NCI-H82 (cell line): ENCODE data around the gene UNC119B.
A peak's percentile ranks its signal among the peaks of the same experiment; 100 is the strongest.

Experiments
- DNase-seq: peaks from one replicate; lab custom pipeline; 2025; lab: John Stamatoyannopoulos, UW

UNC119B gene

DNA sequence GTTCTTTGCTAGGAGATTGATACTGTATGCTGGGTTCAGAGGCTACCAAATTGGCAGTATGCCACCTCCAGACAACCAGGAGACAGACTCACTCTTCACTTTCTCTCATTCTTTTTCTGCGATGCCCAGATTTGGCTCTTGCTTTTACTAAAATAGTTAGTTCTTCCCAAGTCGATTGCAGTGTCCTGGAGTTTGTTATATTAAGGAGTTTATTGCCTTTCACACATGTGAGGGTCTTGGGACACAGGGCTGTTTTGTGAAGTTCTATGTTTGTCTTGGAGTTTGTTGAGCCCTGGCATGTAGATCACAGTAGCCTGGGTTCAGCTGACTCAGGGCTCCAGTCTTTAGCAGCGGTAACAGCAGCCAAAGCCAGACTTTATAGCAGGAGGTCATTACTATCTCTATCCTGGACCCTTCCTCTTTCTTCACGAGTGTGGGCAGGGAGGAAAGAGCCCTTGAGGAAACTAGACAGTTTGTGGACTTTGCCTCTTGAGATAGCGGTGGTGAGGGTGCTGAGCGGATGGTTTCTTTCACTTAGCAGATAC is 21.7 kb upstream of the UNC119B start:
- DNase-seq, result no peak

DNA sequence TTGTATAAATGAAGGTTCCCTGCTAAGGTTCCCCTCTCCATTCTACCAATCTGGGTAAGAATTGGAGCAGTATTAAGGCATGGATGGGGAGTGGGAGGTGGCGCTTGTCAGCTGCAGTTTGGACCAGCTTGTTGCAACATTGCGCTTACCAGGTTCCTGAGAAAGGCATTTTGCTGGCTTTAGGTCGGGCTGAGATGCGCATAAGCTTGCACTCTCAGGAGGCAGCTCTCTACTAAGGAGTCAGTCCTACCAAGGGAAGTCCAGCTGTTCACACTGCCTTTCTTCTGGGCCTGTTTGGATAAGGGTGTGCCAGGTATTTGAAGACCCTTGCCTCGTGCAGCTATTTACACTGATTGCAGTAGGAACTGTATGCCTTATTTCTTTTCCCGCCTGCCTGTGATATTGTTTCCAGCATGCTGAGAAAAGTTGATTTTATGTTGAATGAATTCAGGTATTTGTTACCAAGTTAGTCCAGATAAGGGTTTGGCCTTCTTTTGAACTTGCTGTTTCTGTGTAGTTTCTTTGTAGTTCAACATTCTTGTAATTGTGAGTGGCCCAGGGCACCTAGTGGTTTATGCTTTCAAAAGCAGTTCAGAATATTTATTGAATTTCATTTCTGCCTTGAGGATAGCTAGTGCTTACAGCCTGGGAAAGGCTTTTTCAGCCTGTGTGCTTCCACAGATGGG is 20.7 kb upstream of the UNC119B start:
- no peak for DNase-seq

DNA sequence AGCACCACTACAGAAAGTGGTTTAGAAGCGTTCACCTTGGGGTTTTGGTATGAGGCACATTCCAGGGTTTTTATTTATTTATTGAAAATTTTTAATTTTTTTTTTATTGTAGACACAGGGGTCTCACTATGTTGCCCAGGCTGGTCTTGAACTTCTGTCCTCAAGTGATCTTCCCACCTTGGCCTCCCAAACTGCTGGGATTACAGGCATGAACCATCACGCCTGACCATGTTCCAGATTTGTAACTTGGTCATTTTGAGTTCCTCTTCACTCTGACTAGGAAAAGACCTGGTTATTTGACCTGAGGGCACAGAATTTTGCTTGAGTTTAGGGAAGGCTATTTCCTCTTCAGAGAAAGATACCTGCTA is 20.2 kb upstream of the UNC119B start:
- no peak for DNase-seq

DNA sequence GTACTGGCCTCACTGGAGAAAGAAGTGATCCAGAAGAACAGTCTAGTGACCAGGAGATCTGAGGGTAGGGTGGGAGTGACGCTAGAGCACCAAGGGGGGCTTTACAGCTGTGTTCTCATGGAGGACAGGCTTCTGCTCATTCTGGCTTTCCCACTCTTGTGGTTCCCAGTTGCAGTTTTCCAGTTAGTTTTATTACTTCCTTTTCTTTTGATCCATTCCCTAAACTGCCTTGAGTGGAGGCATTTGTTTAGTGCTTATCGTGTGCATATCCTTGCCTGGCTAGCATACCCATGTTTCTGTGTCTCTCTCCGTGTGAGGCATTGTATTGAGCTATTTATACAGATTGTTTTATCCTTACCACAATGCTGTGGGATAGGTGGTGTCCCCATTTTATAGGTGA is 19.3 kb upstream of the UNC119B start:
- no peak for DNase-seq

DNA sequence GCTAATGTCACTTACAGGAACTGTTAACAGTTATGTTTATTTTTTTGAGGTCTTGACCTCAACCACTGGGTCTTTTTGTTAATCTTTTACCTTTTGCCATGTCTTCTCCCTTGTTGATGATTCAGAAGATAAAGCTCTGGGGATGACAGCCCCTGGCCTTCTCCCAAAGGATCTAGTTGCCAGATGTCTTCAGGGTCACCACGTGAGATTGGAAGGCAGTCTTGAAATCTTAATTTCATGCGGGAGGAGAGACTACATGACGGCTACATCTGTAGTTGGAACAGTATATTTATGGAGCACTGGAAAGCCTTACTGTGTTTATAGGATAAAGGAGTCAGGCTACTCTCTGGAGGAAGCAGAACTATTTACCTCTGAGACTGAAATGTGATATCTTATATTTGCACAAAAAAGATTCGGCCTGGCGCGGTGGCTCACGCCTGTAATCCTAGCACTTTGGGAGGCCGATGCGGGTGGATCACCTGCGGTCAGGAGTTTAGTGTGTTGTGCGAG is 17.7 kb upstream of the UNC119B start:
- DNase-seq, result peak; percentile 12

DNA sequence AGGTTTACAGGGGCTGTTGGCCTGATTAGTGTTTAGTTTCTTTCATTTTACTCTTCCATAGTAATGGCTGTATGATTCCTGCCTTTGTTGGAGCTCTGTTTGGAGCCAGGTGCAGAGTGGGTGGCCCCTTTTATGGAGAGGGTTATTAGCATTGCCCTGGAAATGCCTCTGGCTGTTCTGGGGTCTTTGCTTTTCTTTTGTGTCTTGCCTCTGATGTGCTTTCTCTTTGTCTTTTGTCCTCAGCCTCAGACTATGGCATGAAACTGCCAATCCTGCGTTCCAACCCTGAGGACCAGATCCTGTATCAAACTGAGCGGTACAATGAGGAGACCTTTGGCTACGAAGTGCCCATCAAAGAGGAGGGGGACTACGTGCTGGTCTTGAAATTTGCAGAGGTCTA is 16.4 kb upstream of the UNC119B start:
- no peak for DNase-seq

DNA sequence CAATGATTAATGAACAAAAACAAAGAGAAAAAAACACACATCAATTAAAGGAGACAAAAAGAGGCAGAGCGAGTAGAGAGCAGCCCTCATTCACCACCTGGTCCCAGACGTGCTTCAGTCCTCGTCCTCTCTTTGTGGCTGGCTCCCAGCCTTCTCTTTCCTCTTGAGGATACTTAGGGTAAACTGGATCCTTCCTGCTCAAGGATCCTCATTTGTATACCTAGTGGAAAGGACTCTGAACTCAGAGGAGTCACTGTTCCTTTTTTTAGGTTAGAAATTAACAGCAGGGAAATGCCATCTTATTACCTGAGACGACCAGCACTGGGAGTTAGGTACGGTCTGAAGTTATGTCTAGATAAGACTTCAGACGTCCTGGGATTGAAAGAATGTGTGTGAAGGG is 13.6 kb upstream of the UNC119B start:
- DNase-seq, result no peak

DNA sequence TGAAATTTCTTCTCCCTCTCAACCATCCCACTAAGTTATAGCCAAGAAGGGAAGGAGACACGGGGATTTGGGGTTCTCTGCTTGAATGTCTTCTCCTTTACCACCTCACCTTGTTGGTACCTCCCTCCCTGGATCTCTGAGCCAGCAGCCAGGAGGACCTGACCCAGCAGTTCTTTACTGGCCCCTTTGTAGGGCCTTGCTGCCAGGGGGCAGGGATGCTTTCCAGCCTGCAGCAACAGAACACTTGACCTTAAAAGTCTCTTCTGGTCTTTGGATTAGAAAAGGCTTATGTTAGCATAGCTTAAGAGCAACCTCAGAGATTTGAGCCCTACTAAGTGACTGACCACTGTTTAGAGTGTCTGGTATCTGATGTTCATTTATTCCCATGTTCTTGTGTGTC is 12.9 kb upstream of the UNC119B start:
- DNase-seq, result no peak

DNA sequence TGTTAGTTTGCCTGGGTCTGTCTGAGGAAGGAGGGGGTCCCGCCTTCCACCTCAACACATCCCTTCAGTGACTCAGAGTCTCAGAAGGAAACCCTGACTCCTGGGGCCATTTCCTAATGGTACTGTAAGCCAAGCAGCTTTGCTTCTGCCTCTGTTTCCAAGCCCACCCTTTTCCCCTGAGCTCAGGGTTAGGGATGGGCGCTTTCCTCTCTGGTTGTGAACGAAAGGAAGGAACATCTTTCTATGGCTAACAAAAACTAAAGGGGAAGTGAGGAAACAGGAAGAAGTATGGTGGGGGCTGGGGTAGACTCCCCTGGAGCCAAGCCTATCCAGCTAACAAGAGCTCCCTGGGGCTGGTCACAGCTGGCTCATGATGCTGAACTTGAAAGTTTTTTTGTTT is 11.6 kb upstream of the UNC119B start:
- no peak for DNase-seq

DNA sequence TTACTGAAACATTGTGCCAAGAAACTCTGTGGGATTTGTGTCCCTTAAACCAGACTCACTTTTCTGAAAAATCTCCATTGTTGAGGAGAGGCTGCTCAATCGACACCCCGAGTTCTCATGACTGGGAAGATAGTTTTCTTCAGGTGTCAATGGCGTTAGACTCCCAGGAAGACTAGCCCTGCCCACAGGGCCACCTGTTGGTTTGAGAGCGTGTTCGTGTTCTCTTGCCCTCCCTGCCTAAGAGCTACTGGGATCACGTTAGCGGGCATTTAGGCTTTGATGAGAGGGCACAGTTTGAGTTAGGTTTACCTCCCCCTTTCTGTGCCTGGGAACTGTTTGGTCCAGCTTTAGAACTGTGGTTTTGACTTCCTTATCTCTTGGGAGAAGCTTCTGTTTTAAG is 10.7 kb upstream of the UNC119B start:
- DNase-seq, result no peak

DNA sequence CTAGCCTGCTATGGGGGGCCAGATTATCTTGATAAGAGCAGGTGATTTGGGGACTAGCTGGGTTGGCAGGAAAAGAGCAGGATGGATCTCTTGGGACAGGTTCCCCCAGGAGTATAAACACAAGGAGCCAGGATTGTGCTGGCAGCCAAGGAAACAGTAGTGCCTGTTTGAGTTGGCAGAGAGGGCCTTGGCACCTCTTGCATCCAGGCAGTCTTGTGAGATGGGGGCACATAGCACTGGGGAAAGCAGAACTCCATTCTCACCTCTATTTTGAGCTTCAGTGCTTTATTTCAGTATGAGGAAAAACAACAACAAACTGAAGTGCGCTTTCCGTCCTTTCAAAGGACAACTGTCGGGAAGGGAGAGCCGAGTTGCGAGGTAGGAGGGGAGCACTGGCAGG is 9.4 kb upstream of the UNC119B start:
- no peak for DNase-seq

DNA sequence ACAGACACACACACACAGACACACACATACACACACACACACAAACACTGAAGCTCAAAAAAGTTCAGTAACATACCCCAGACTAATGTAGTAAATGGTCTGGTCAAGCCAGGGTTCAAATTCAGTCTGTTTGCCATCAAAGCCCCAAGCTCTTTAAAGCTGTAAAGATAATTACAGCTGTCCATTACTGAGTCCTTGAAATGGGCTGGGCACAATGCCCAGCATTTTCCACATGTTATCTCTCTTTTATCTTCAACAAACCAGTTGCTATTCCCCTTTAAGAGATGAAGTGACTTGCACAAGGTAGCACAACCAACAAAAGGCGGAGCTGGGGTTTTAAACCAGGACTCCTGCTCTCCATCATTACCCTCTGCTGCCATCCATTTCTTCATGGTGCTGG is 7.6 kb upstream of the UNC119B start:
- no peak for DNase-seq

DNA sequence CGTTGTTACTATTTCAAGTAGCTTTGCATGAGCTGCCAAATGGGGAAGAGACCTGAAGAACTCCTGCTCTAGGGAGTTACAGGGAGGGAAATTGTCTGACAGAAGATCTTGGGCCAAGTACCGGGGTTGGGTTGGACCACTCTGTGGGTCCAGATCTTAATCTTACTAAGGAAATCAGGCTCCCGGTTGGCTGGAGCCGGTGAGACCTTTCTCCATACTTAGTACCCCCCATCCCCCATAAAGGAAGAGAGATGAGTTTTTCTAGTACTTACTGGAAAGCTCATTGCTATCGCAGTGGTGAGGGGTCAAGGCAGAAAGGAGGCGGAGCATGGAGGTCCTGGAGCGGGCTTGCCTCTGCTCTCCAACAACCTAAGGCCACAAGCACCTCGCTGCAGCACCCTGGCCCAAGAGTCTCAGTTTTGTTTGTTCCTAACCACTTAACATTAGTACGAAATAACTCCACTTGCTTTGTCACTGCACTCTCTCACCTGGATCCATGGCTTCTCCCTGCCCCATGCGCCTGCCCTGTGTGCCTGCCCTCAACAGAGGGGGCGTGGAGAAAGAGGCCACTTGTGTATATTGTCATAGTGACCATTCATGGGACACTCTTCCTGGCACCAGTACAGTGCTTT is 6.8 kb upstream of the UNC119B start:
- DNase-seq, result no peak

DNA sequence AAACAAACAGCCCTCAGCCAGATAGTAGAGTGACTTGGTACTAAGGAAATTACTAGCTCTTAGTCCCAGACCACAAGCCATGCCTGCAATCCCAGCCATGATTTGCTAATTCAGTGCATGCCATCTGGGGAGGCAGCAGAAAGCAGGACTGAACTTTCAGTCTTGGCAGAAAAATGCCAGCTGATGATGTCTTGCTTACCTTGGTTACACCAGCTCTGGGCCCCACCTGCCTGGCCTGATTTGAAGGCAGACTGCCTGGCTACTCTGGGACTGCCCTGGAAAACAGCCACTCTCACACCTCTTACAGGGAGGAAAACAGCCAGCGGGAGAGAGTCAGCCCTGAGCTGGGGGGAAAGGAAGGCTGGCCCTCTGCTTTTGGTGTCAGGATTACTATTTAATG is 4.6 kb upstream of the UNC119B start:
- no peak for DNase-seq

DNA sequence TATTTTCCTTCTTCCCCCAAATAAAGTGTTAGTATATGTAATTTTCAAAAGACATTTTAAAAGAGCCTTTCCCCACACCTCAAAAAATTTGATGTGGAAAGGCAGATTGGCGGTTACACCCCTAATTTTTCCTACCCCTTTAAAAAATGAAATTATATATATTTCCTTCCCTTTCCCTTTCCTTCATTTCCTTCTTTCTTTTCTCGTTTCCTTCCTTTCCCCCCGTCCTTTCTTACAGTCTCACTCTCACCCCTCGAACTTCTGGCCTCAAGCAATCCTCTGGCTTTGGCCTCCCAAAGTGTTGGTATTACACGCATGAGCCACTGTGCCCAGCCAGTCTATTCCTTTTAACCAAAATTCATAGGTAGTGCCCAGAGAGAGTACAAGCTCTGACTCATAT is 4.2 kb upstream of the UNC119B start:
- DNase-seq, result no peak

DNA sequence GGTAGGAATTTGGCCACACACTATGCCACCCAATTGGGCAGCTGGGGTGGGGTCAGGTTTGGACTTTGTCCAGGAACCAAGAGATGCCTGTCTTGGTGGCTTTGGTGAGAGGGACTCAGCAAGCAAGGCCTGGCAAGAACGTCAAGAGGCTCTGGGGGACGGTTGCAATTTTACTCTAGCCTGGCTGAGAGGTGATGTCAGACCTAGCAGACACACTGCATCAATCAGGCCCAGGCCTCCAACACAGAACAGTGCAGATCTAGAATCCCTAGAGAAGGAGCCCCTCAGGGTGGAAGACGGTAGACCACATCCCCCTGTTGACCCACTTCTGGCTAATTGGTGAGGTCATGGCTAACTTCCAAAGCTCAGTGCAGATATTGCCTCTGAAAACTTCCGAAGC is 1.6 kb upstream of the UNC119B start:
- no peak for DNase-seq

DNA sequence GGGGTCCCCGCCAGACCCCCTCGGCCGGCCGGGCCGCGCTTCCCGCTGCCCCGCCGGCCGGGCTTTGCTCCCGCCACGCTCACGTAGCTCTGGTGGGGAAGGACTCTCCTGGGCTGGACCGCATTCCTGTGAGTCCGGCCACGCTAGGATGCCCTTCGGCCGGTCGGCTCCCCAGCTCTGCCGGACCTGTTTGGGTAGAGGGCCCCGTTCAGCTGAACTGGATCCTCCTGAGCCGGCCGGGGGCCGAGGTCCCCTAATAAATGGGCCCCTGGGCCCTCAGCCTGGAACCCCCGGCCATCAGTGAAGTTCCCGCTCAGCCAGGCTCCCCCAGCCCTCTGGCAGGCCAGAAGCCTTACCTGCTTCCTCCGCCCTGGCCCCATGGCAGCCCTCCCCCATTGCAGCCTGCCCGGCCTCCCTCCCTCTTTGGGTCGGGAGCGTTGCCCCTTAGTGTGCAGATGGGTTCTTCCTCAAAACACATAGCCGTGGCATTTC is 593 bp downstream of the UNC119B start:
- DNase-seq, result peak; percentile 48

DNA sequence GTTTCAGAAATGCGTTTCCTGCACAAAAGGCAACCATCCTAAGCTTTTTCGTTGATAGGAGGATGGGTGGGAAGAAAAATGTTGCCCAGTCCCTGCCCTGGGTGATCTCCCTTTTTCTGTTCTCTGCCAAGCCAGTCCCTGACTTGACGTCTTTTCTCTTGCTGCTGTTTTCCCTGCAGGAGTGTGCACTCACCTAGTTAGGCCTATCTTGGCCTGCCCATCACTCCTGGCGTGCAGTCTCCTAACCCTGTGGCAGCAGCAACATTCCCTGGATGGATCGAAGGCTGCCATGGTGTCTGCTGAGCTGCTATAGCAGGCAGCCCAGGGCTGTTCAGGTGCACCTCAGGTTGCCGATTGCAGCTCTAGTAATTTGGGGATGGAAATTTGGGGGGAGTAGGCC is 1.2 kb downstream of the UNC119B start:
- peak; percentile 21 for DNase-seq

DNA sequence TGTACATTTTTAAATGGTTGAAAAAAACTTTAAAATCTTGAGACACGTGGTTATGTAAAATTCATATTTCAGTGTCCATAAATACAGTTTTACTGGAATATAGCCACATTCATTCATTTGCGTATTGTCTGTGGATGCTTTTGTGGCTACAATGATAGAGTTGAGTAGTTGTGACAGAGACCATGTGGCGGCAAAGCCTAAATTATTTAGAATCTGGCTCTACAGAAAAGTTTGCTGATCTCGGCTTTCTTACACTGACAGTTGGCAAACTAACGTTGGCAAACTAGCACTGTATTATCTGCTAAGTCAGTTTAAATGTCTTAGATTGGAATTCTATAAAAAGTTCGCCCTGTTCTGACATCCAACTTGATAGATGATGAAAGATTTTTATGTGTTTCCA is 2.4 kb downstream of the UNC119B start:
- no peak for DNase-seq

DNA sequence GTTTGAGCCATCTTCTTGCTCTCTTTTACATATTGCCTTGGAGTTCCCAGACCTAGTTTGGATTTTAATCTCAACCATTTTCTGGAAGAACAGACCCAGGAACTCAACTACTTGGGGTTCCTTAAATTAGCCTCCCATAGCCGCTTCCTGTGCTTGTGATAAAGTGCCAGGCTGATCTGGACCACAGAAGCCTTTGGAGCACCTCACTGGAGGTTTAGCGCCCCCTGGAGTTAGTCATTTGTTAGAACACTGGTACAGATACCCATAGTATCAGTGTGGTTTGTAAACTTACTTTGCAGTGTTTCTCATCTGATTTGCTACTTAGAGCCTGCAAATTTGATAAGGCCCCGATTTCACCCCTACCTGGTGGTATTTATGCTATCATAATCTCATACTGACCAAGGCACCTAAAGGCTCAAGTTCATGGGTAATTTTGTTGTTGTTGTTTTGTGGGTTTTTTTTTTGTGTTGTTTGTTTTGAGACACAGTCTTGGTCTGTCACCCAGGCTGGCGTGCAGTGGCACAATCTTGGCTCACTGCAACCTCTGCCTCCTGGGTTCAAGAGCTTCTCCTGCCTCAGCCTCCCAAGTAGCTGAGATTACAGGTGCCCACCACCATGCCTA is 3.7 kb downstream of the UNC119B start:
- DNase-seq, result peak; percentile 92

DNA sequence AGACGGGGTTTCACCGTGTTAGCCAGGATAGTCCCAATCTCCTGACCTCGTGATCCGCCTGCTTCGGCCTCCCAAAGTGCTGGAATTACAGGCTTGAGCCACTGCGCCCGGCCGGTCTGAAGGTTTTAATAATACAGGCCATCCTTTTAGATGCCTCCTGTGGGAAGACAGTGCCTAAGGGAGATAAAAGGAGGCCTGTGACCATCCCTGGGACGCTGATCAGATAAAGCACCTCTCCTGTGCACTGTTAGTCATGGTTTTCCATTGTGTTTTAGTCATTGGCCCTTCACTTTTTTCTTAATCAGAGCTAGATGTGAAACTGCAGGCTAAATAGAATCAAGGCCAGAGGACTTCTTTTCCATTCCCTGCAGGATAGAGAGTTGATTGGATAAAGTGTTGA is 7.8 kb downstream of the UNC119B start:
- no peak for DNase-seq

DNA sequence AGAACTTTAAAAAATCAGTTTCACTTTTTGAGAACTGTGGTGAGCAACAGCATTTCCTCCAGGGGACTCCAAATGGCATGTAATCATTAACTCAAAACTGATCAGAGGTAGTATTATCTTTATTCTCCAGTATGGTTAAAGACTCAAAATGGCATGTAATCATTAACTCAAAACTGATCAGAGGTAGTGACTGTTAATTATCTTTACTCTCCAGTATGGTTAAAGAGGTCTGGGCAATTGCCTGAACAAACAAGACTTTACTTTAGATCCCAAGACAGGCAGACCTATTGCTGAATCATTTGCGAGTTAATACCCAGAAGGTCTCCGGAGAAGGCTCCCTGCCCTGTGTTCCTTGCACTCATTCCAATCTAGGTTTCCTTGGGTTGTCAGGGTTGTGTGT is 8.8 kb downstream of the UNC119B start:
- no peak for DNase-seq
